Heart left ventricle (tissue), 16 donors: ENCODE results near the gene NANOS1. TPM values are rescaled to one million over a fixed set of nuclear protein-coding genes. Genes with fewer than 3 reads are reported as not detected.

Experiments
- ATAC-seq, 4 donors: fragments of 200-7000 bp; cut with Tn5 transposase; one replicate each; pipeline ENCODE4 v1.9.1; 2020 to 2022; ENCODE audit warnings: moderate library complexity in 4 of 4, mild to moderate bottlenecking in 3 of 4, moderate number of reproducible peaks in 1 of 4
- DNase-seq, 5 donors: peaks; one replicate each; pipeline ENCODE4 v3.0.0-alpha.2; 2020
- H3K27ac ChIP-seq, 12 donors: fragments of 200-600 bp; sonication (generic) in 4 of 12; one replicate each; pipeline versions ENCODE4 v1.5.0 to v1.8.0; 2016 to 2022; ENCODE audit warnings: mild to moderate bottlenecking in 2 of 12
- H3K27me3 ChIP-seq, 9 donors: fragments of 200-600 bp; sonication (generic) in 2 of 9; one replicate each; pipeline versions ENCODE4 v1.5.1 to v1.8.0; 2016 to 2022; ENCODE audit warnings: mild to moderate bottlenecking in 3 of 9
- H3K36me3 ChIP-seq, 9 donors: fragments of 200-600 bp; sonication (generic) in 2 of 9; one replicate each; pipeline versions ENCODE4 v1.5.0 to v1.8.0; 2018 to 2022; ENCODE audit warnings: mild to moderate bottlenecking in 2 of 9
- H3K4me1 ChIP-seq, 12 donors: fragments of 200-600 bp; sonication (generic) in 4 of 12; one replicate each; pipeline versions ENCODE4 v1.5.0 to v1.8.0; 2016 to 2022; ENCODE audit warnings: mild to moderate bottlenecking in 3 of 12
- H3K4me3 ChIP-seq, 12 donors: fragments of 200-600 bp; sonication (generic) in 4 of 12; one replicate each; pipeline versions ENCODE4 v1.5.0 to v1.8.0; 2017 to 2022; ENCODE audit warnings: mild to moderate bottlenecking in 9 of 12, moderate library complexity in 4 of 12
- H3K9me3 ChIP-seq, 12 donors: fragments of 200-600 bp; sonication (generic) in 4 of 12; one replicate each; pipeline versions ENCODE4 v1.5.0 to v1.8.0; 2016 to 2022; ENCODE audit warnings: mild to moderate bottlenecking in 1 of 12
- POLR2A ChIP-seq, 2 donors: fragments of 450-650 bp; IDR thresholded peaks; one replicate each; pipeline ENCODE4 v1.6.1; 2017; ENCODE audit warnings: antibody characterized with exemption in 2 of 2, mild to moderate bottlenecking in 2 of 2, moderate library complexity in 2 of 2
- WGBS, 4 donors: extraction: QIAGEN DNeasy Blood & Tissue Kit in 2 of 4; methylation state at CpG; one replicate each; pipeline versions ENCODE4 v1.1.5 to v1.1.7; 2013 to 2018; 5-methylcytosine and 5-hydroxymethylcytosine counted together
- intact Hi-C, 10 donors: fragments of 100-400 bp; cut with DNase I; formaldehyde crosslinking; loops; one replicate each; pipeline versions ENCODE4 v1.11.1 to v1.14.2; 2022
- polyA plus RNA-seq, 2 donors: library from polyadenylated mRNA; stranded (reverse); fragments of 200-250 nt; gene quantifications; one replicate each; pipeline ENCODE4 v1.2.3, GENCODE V29; 2013
- total RNA-seq, 9 donors: library from RNA; depleted of rRNA in 2 of 9; stranded (reverse); fragments of >200 nt in 2 of 9; fragmentation: NEBNext Ultra II Directional in 3 of 9; extraction: Animal tissue kit (Norgen Biotek cat#: 25700) in 3 of 9; gene quantifications; one replicate each; pipeline versions ENCODE4 v1.1.0 to v1.2.4, GENCODE V29; 2016 to 2023
- TF ChIP-seq, protein P1 (sequence below), 12 donors: fragments of 200-600 bp; sonication (generic) in 4 of 12; IDR thresholded peaks; one replicate each; pipeline versions ENCODE4 v1.5.0 to v1.8.0; 2018 to 2022; ENCODE audit warnings: antibody characterized with exemption in 12 of 12, mild to moderate bottlenecking in 5 of 12
- donor health status: ischemic (EF 13 %, LVEDD 7.1; RV severe dilation, severe dysfunction).
- donor health status: healthy with polysubstance abuse.
- donor health status: DM: no; HTN: yes; CAD: no.
- donor health status: DM: no; HTN: no; CAD: no.
- donor health status: ischemic (EF 25% LVEDD 6.9; RV normal size, moderate dysfunction).
- donor health status: ischemic (EF 25% LVEDD 5.7; RV mildly dilated, moderate dysfunction).
- donor health status: healthy.
- donor health status: DM: yes; HTN: yes; CAD: no.
- donor health status: ischemic (EF 35%, LVEDD 5.7; RV mildly dilated, moderate dysfunction).
- donor health status: nonischemic (EF 11% LVEDD 7.7; RV severe dilation, severe dysfunction).
- donor health status: DM: yes; HTN: yes; CAD: no.
- donor health status: PGD.
- donor health status: ischemic (EF 29% LVEDD 5.4; RV normal size, mild dysfunction).
- donor health status: nonischemic (EF 23%, LVEDD 6.1; RV moderate dilation, normal function).

NANOS1 gene
- total and polyA plus RNA-seq, 11 donors: 3.3 to 41.4 (median 8.8) TPM

DNA sequence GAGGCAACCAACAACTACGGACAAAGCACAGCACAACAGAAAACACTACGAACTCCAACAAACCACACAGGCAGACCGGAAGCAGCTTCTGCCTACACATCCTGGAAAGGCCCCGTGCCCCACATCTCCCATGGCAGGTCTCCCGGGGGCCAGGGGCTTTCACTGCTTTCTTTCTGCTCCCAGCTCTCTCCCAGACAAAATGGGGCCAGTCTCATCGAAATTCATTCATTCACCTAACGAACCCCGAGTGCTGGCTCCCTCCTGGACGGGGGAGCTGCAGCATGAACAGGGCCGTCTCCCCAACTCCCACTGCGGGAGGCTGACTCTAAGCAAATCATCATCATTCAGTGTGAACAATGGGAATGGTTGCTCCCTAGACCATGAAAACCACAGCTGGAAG, 47.6 kb upstream of the NANOS1 start:
- intact Hi-C loops: no loop called here
- Histone ChIP-seq H3K27ac (no peak overlapping the region), H3K27me3 (no peaks in the 10 kb centered on the region), H3K4me3 (no peak overlapping the region), H3K9me3 (peaks cover 0 to 23% (median 7%) of the 10 kb centered on the region in 12 donors), H3K4me1 (peaks cover 0 to 5% (median 0%) of the 10 kb centered on the region in 12 donors), H3K36me3 (no peaks in the 10 kb centered on the region)
- TF ChIP-seq, protein P1, sequence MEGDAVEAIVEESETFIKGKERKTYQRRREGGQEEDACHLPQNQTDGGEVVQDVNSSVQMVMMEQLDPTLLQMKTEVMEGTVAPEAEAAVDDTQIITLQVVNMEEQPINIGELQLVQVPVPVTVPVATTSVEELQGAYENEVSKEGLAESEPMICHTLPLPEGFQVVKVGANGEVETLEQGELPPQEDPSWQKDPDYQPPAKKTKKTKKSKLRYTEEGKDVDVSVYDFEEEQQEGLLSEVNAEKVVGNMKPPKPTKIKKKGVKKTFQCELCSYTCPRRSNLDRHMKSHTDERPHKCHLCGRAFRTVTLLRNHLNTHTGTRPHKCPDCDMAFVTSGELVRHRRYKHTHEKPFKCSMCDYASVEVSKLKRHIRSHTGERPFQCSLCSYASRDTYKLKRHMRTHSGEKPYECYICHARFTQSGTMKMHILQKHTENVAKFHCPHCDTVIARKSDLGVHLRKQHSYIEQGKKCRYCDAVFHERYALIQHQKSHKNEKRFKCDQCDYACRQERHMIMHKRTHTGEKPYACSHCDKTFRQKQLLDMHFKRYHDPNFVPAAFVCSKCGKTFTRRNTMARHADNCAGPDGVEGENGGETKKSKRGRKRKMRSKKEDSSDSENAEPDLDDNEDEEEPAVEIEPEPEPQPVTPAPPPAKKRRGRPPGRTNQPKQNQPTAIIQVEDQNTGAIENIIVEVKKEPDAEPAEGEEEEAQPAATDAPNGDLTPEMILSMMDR (IDR thresholded peaks at IDR 0.05): no peak
- TF ChIP-seq POLR2A (IDR thresholded peaks at IDR 0.05): no peak
- 86 to 89% (median 87%) methylated on average over 11 of the region's 11 CpGs for WGBS, 4 donors
- no peak for ATAC-seq
- no peak for DNase-seq

DNA sequence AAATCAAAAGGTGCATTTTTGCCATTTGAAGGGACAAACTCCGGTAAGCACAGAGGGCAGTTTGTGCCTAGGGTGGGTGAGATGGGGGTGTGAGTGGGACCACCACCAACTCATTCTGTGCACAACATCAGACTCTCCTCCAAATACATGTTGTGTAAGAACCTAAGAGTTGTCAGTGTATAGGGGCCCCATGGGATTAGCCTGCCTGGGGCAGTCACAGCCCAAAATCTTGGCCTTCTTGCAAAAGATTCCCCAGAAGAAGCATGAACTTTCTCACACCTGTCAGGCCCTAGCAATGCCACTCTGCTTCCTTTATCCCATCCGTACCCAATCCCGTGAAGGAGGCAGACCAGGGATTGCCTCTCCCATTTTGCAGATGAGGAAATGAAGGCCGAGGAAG, 47.1 kb upstream of the NANOS1 start:
- Histone ChIP-seq H3K4me1 (peaks cover 0 to 5% (median 0%) of the 10 kb centered on the region in 12 donors), H3K27ac (no peak overlapping the region), H3K36me3 (no peaks in the 10 kb centered on the region), H3K27me3 (no peaks in the 10 kb centered on the region), H3K9me3 (peaks cover 0 to 23% (median 7%) of the 10 kb centered on the region in 12 donors), H3K4me3 (no peak overlapping the region)
- ATAC-seq (no peak), DNase-seq (no peak)
- WGBS, 4 donors: 94 to 96% (median 95%) methylated on average over 4 of the region's 4 CpGs
- intact Hi-C loops: no loop called here
- TF ChIP-seq, protein P1 (IDR thresholded peaks at IDR 0.05): no peak
- TF ChIP-seq POLR2A (IDR thresholded peaks at IDR 0.05): no peak

DNA sequence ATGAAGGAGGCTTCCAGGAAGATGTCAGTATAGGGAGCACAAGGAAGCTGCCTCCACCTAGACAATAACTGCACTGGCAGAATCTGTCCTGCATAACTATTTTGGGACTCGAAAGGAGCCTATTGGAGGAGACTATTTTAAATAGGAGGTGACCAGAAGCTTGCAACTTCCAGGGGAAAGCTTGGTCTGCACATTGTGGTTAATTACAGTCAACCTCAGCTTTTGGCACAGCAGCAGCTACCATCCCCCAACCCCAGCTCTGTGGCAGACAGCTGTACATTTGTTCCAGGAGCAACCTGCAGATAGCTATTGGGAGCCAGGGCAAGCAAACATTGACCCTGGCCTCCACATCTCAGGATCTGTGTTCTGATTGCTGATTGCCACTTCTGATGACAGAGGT, 46.3 kb upstream of the NANOS1 start:
- H3K9me3 ChIP-seq: peaks cover 0 to 23% (median 7%) of the 10 kb centered on the region in 12 donors
- H3K4me1 ChIP-seq: peaks cover 0 to 5% (median 0%) of the 10 kb centered on the region in 12 donors
- DNase-seq (no peak), ATAC-seq (peak; percentile 63 to 78 (median 67))
- H3K27ac ChIP-seq: no peak overlapping the region
- TF ChIP-seq, protein P1 (IDR thresholded peaks at IDR 0.05): no peak
- no peak for TF ChIP-seq POLR2A (IDR thresholded peaks at IDR 0.05)
- no peaks in the 10 kb centered on the region for H3K36me3 ChIP-seq
- H3K4me3 ChIP-seq: no peak overlapping the region
- intact Hi-C loops: no loop called here
- 33 to 49% (median 40%) methylated on average over 1 of the region's 1 CpG for WGBS, 4 donors
- H3K27me3 ChIP-seq: no peaks in the 10 kb centered on the region

DNA sequence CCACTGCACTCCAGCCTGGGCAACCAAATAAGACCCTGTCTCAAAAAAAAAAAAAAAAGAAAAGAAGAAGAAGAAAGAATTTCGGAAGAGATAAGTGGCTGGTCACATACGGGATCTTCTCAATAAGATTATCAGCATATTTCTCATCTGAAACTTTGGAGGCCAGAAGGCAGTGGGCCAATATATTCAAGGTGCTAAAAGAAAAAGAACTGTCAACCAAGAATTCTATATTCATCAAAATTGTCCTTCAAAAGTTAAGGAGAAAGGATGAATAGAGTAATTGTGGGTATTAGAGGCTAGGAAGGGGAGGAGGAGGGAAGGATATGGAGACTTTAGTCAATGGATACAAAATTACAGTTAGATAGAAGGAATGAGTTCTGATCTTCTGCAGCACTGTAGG, 43.9 kb upstream of the NANOS1 start:
- ATAC-seq (no peak), DNase-seq (no peak)
- Histone ChIP-seq H3K27ac (no peak overlapping the region), H3K4me3 (no peak overlapping the region), H3K36me3 (no peaks in the 10 kb centered on the region), H3K27me3 (no peaks in the 10 kb centered on the region), H3K9me3 (peaks cover 0 to 32% (median 7%) of the 10 kb centered on the region in 12 donors), H3K4me1 (peaks cover 0 to 5% (median 0%) of the 10 kb centered on the region in 12 donors)
- intact Hi-C loops: no loop called here
- 83 to 94% (median 89%) methylated on average over 2 of the region's 2 CpGs for WGBS, 4 donors
- TF ChIP-seq, protein P1 (IDR thresholded peaks at IDR 0.05): no peak
- no peak for TF ChIP-seq POLR2A (IDR thresholded peaks at IDR 0.05)
